Tibial nerve (tissue), 4 donors: Measurements from ENCODE around the gene ZFAND2A.

Experiments
- EP300 ChIP-seq, 2 donors: sonication (generic); formaldehyde crosslinking; IDR thresholded peaks; one replicate each; pipeline ENCODE4 v1.6.1; 2017; ENCODE audit warnings: antibody characterized with exemption in 2 of 2, mild to moderate bottlenecking in 1 of 2
- POLR2A ChIP-seq, 2 donors: fragments of 450-650 bp; IDR thresholded peaks; one replicate each; pipeline ENCODE4 v1.6.1; 2017; ENCODE audit warnings: antibody characterized with exemption in 2 of 2, mild to moderate bottlenecking in 2 of 2, moderate library complexity in 2 of 2
- TF ChIP-seq, protein P1 (sequence below), 5 experiments: fragments of 200-600 bp in 3 of 5; fragments of 450-650 bp in 2 of 5; sonication (generic) in 3 of 5; IDR thresholded peaks; one replicate each; pipeline ENCODE4 v1.5.1; 2016 to 2019; ENCODE audit warnings: antibody characterized with exemption in 5 of 5, mild to moderate bottlenecking in 3 of 5, moderate library complexity in 2 of 5

GRCh38 chr7:1151653-1152425, 8.2 kb downstream of the ZFAND2A start:
- TF ChIP-seq POLR2A (IDR thresholded peaks at IDR 0.05): no peak
- TF ChIP-seq, protein P1, sequence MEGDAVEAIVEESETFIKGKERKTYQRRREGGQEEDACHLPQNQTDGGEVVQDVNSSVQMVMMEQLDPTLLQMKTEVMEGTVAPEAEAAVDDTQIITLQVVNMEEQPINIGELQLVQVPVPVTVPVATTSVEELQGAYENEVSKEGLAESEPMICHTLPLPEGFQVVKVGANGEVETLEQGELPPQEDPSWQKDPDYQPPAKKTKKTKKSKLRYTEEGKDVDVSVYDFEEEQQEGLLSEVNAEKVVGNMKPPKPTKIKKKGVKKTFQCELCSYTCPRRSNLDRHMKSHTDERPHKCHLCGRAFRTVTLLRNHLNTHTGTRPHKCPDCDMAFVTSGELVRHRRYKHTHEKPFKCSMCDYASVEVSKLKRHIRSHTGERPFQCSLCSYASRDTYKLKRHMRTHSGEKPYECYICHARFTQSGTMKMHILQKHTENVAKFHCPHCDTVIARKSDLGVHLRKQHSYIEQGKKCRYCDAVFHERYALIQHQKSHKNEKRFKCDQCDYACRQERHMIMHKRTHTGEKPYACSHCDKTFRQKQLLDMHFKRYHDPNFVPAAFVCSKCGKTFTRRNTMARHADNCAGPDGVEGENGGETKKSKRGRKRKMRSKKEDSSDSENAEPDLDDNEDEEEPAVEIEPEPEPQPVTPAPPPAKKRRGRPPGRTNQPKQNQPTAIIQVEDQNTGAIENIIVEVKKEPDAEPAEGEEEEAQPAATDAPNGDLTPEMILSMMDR (IDR thresholded peaks at IDR 0.05): no peak
- no peak for TF ChIP-seq EP300 (IDR thresholded peaks at IDR 0.05)
